Measurements from ENCODE around the gene SCFD2. TPM values are rescaled to one million over a fixed set of nuclear protein-coding genes. Genes with fewer than 3 reads are reported as not detected.
A peak's percentile ranks its signal among the peaks of the same experiment; 100 is the strongest.

Gene SCFD2
- polyA plus RNA-seq, 3 donors: 5.4 to 9.4 (median 6.7) TPM

GRCh38 chr4:53089936-53090729 is 275.7 kb downstream of the SCFD2 start:
- H3K79me2 ChIP-seq (ENCODE audit: insufficient read depth, low read length): no peaks in the 10 kb centered on the region
- no peaks in the 10 kb centered on the region for H4K20me1 ChIP-seq (ENCODE audit: insufficient read depth, low read length)
- H3K27me3 ChIP-seq (ENCODE audit: control insufficient read depth in 2 of 2, insufficient read depth in 2 of 2, low read length in 2 of 2): no peaks in the 10 kb centered on the region
- TF ChIP-seq CTCF (IDR thresholded peaks at IDR 0.05): no peak
- H3K9ac ChIP-seq (ENCODE audit: insufficient read depth, low read length, poor library complexity, severe bottlenecking): no peak overlapping the region
- H3K4me2 ChIP-seq (replicated peaks; ENCODE audit: extremely low read depth, low read length, poor library complexity, severe bottlenecking): no peak overlapping the region
- Mint-ChIP-seq H3K27ac (no peak overlapping the region), H3K9me3 (peaks cover 3 to 9% (median 5%) of the 10 kb centered on the region in 7 donors), H3K36me3 (no peaks in the 10 kb centered on the region), H3K27me3 (ENCODE audit: low read depth in 3 of 3) (peaks cover 0 to 2% (median 0%) of the 10 kb centered on the region in 3 donors), H3K4me1 (peaks cover 10% of the 10 kb centered on the region), H3K4me3 (no peak overlapping the region)
- intact Hi-C loops (cut with micrococcal nuclease): no loop called here
- no peak overlapping the region for H3K27ac ChIP-seq (ENCODE audit: low read depth in 1 of 2, low read length in 2 of 2)
- H3K4me1 ChIP-seq (ENCODE audit: control insufficient read depth in 1 of 2, insufficient read depth in 2 of 2, low read length in 2 of 2): no peaks in the 10 kb centered on the region
- no peaks in the 10 kb centered on the region for H3K36me3 ChIP-seq (replicated peaks in 1 of 2; ENCODE audit: control insufficient read depth in 1 of 2, insufficient read depth in 2 of 2, low read length in 2 of 2)
- no peak overlapping the region for H3K4me3 ChIP-seq (replicated peaks in 1 of 3; ENCODE audit: low read depth in 2 of 3, low read length in 3 of 3)
- H2AFZ ChIP-seq (ENCODE audit: insufficient read depth, low read depth, low read length, poor library complexity, severe bottlenecking): no peak overlapping the region
- peaks cover 0 to 7% of the 10 kb centered on the region in 2 donors for H3K9me3 ChIP-seq (replicated peaks in 1 of 2; ENCODE audit: control insufficient read depth in 1 of 2, insufficient read depth in 1 of 2, low read length in 2 of 2)
- no peak for DNase-seq

- TF ChIP-seq CTCF (IDR thresholded peaks at IDR 0.05): no peak
- Histone ChIP-seq H4K20me1 (ENCODE audit: insufficient read depth, low read length) (no peaks in the 10 kb centered on the region), H3K79me2 (ENCODE audit: insufficient read depth, low read length) (no peaks in the 10 kb centered on the region), H3K4me2 (replicated peaks; ENCODE audit: extremely low read depth, low read length, poor library complexity, severe bottlenecking) (no peak overlapping the region), H3K27me3 (ENCODE audit: control insufficient read depth in 2 of 2, insufficient read depth in 2 of 2, low read length in 2 of 2) (no peaks in the 10 kb centered on the region), H3K27ac (ENCODE audit: low read depth in 1 of 2, low read length in 2 of 2) (no peak overlapping the region), H3K4me3 (replicated peaks in 1 of 3; ENCODE audit: low read depth in 2 of 3, low read length in 3 of 3) (no peak overlapping the region), H2AFZ (ENCODE audit: insufficient read depth, low read depth, low read length, poor library complexity, severe bottlenecking) (no peak overlapping the region), H3K36me3 (replicated peaks in 1 of 2; ENCODE audit: control insufficient read depth in 1 of 2, insufficient read depth in 2 of 2, low read length in 2 of 2) (no peaks in the 10 kb centered on the region), H3K4me1 (ENCODE audit: control insufficient read depth in 1 of 2, insufficient read depth in 2 of 2, low read length in 2 of 2) (no peaks in the 10 kb centered on the region), H3K9ac (ENCODE audit: insufficient read depth, low read length, poor library complexity, severe bottlenecking) (no peak overlapping the region), H3K9me3 (replicated peaks in 1 of 2; ENCODE audit: control insufficient read depth in 1 of 2, insufficient read depth in 1 of 2, low read length in 2 of 2) (peaks cover 7 to 23% of the 10 kb centered on the region in 2 donors)
- Mint-ChIP-seq H3K27ac (peak overlapping the region in 1 of 7 donors; percentile 11), H3K36me3 (no peaks in the 10 kb centered on the region), H3K27me3 (ENCODE audit: low read depth in 3 of 3) (peaks cover 0 to 2% (median 0%) of the 10 kb centered on the region in 3 donors), H3K9me3 (peaks cover 10 to 25% (median 17%) of the 10 kb centered on the region in 7 donors), H3K4me3 (no peak overlapping the region), H3K4me1 (peaks cover 10% of the 10 kb centered on the region)
- WGBS (ENCODE audit: insufficient coverage): 30% methylated on average over 1 of the region's 1 CpG
- no peak for DNase-seq
- intact Hi-C loops (cut with micrococcal nuclease): no loop called here
Measured at GRCh38 chr4:53088152-53088551, 277.7 kb downstream of the SCFD2 start.
